Kidney (tissue), 14 donors: ENCODE results near the gene GTF3C1. TPM values are rescaled to one million over a fixed set of nuclear protein-coding genes. Genes with fewer than 3 reads are reported as not detected.
"Not testable (repeated sequence)": the region's sequence is repeated elsewhere in the genome, so short reads cannot be mapped to it uniquely, and the experiment has no call there.

Source experiments
- DNase-seq, 5 donors: peaks; one replicate each; pipeline ENCODE4 v3.0.0-alpha.2; 2013 to 2020
- FAIRE-seq: peaks from 2 replicates; lab custom pipeline; 2012; peaks lifted over from hg19 to GRCh38; lab: Jason Lieb, UNC
- H3K27ac ChIP-seq, 2 donors: one replicate each; pipeline ENCODE4 v1.7.0; 2013; ENCODE audit warnings: low read depth in 2 of 2, low read length in 2 of 2, inconsistent platforms in 1 of 2
- H3K27me3 ChIP-seq: one replicate; pipeline ENCODE4 v1.7.1; 2013; ENCODE audit warnings: low read length, inconsistent platforms; ENCODE audit not compliant: control insufficient read depth, insufficient read depth
- H3K36me3 ChIP-seq, 3 donors: one replicate each; pipeline versions ENCODE4 v1.7.0 to v1.7.1; 2013; ENCODE audit warnings: low read length in 3 of 3, control low read depth in 1 of 3, inconsistent platforms in 1 of 3; ENCODE audit not compliant: insufficient read depth in 3 of 3, control insufficient read depth in 2 of 3
- H3K4me1 ChIP-seq, 3 donors: one replicate each; pipeline versions ENCODE4 v1.7.0 to v1.7.1; 2013; ENCODE audit warnings: low read length in 3 of 3, inconsistent platforms in 1 of 3, low read depth in 1 of 3; ENCODE audit not compliant: control insufficient read depth in 2 of 3, insufficient read depth in 2 of 3
- H3K4me3 ChIP-seq, 3 donors: one replicate each; pipeline versions ENCODE4 v1.7.0 to v1.8.1; 2013; ENCODE audit warnings: low read length in 3 of 3, control low read depth in 1 of 3, inconsistent platforms in 1 of 3
- H3K9ac ChIP-seq, 3 donors: one replicate each; pipeline versions ENCODE4 v1.7.0 to v1.7.1; 2013; ENCODE audit warnings: low read length in 3 of 3, control low read depth in 1 of 3, inconsistent platforms in 1 of 3
- H3K9me3 ChIP-seq, 3 donors: one replicate each; pipeline versions ENCODE4 v1.7.0 to v1.7.1; 2013; ENCODE audit warnings: low read length in 3 of 3, control low read depth in 1 of 3, inconsistent platforms in 1 of 3; ENCODE audit not compliant: control insufficient read depth in 2 of 3, insufficient read depth in 1 of 3
- CTCF ChIP-seq: IDR thresholded peaks from 3 replicates; pipeline ENCODE4 v1.5.1; 2012; ENCODE audit warnings: mild to moderate bottlenecking, moderate library complexity, borderline replicate concordance; ENCODE audit not compliant: insufficient read depth; ENCODE audit errors: extremely low read depth
- intact Hi-C: fragments of 100-400 bp; cut with DNase I; formaldehyde crosslinking; loops from one replicate; pipeline ENCODE4 v1.11.1; 2022
- polyA plus RNA-seq: library from polyadenylated mRNA; stranded (reverse); fragments of 350-450 nt; fragmentation: Illumina TruSeq; extraction: RNeasy Lipid Tissue Mini Kit (QIAGEN cat#74804); gene quantifications from one replicate; pipeline ENCODE4 v1.2.3, GENCODE V29; 2014; ENCODE audit warnings: low read depth, low replicate concordance; ENCODE audit not compliant: insufficient read depth
- total RNA-seq: library from RNA; stranded (reverse); fragmentation: NEBNext Ultra II Directional; extraction: Animal tissue kit (Norgen Biotek cat#: 25700); gene quantifications from one replicate; pipeline ENCODE4 v1.2.1, GENCODE V29; 2021
- donor health status: control.
- donor health status: control.
- donor health status: control.
- donor health status: control.
- donor health status: control.
- donor health status: DM: yes; HTN: yes; CAD: no.
- donor health status: Normal renal cell carcinoma (clear cell type).

GTF3C1 gene
- total and polyA plus RNA-seq, 2 donors from 2014 or later: 59.0 to 81.7 TPM

- no peak for TF ChIP-seq CTCF
- Histone ChIP-seq H3K9ac (no peak overlapping the region), H3K27ac (no peak overlapping the region), H3K9me3 (no peaks in the 10 kb centered on the region), H3K27me3 (no peaks in the 10 kb centered on the region), H3K4me3 (no peak overlapping the region), H3K36me3 (no peaks in the 10 kb centered on the region), H3K4me1 (no peaks in the 10 kb centered on the region)
- FAIRE-seq (no peak), DNase-seq (no peak)
- intact Hi-C loops: no loop called here
Observed at GRCh38 chr16:27436065-27436464, 113.6 kb downstream of the GTF3C1 start.

GRCh38 chr16:27435146-27435545 is 114.6 kb downstream of the GTF3C1 start:
- H3K9me3 ChIP-seq, H3K9ac ChIP-seq, H3K4me1 ChIP-seq, FAIRE-seq, H3K27me3 ChIP-seq, intact Hi-C loops, H3K4me3 ChIP-seq, H3K36me3 ChIP-seq, H3K27ac ChIP-seq: not testable (repeated sequence)
- DNase-seq: peak in 1 of 5 donors; percentile 5

DNA sequence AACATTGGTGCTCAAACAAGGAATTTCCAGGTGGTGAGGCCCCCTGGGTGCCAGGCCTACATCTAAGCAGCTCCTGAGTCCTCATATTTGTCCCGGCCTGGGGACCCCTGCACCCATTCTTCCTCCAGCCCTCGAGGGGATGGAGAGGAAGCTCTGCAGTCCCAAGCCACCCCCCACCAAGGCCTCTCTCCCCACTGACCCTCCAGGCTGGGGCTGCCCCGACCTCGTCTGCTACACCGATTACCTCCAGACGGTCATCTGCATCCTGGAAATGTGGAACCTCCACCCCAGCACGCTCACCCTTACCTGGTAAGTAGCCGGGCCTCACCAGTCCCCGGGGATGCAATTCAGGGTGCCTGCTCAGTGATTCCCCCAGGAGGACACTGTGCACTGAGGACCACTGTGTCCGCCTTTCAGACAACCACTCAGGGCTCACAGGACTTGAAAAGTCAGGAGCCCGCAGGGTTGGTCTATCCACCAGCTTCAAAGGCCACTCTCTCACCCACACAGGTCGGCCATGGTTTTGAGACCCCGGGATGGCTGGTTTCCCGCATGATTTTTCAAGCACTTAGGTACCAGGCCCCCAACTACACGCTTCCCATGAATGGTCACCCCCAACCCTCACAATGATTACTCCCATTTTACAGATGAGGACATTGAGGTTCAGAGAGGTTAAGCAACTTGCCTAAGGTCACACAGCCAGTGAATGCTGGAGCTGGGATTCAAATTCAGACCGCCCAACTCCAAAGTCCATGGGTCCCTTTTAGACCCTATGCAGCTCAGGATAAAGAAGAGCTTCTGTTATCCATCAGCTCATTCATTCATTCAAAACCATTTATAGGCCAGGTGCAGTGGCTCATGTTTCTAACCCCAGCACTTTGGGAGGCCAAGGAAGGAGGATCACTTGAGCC is 115.3 kb downstream of the GTF3C1 start:
- H3K4me3 ChIP-seq: no peak overlapping the region
- no peaks in the 10 kb centered on the region for H3K9me3 ChIP-seq
- H3K4me1 ChIP-seq: no peaks in the 10 kb centered on the region
- FAIRE-seq: no peak
- no peaks in the 10 kb centered on the region for H3K27me3 ChIP-seq
- H3K9ac ChIP-seq: no peak overlapping the region
- no peak overlapping the region for H3K27ac ChIP-seq
- no peak for TF ChIP-seq CTCF
- intact Hi-C loops: no loop called here
- DNase-seq: peak in 2 of 5 donors; percentile 8 to 46
- no peaks in the 10 kb centered on the region for H3K36me3 ChIP-seq

DNA sequence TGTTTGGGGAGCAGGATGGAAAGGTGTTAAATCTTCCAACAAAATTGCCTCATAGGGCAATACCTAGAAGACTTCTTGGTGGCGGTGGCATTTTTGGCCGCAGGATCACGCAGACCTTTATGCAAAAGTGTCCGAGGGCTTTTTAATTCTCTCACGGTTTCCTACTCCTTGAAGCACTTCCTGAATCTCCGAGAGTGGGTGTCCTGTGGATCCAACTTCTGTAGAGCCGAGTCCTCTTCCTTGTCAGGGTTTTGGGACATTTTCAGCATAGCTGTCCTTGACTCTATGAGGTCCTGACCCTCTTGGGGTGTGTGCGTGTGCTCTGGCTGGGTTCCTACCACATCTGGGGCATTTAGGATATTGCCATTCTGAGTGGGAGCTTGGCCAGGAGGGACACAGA is 116.1 kb downstream of the GTF3C1 start:
- Histone ChIP-seq H3K4me1 (no peaks in the 10 kb centered on the region), H3K36me3 (no peaks in the 10 kb centered on the region), H3K4me3 (no peak overlapping the region), H3K27me3 (no peaks in the 10 kb centered on the region), H3K9ac (no peak overlapping the region), H3K27ac (no peak overlapping the region), H3K9me3 (no peaks in the 10 kb centered on the region)
- FAIRE-seq: no peak
- no peak for TF ChIP-seq CTCF
- DNase-seq: no peak
- intact Hi-C loops: no loop called here

GRCh38 chr16:27433191-27433590 is 116.5 kb downstream of the GTF3C1 start:
- H3K27me3 ChIP-seq, H3K4me1 ChIP-seq, H3K4me3 ChIP-seq, H3K9ac ChIP-seq, DNase-seq, H3K9me3 ChIP-seq, FAIRE-seq, H3K27ac ChIP-seq, H3K36me3 ChIP-seq, intact Hi-C loops: not testable (repeated sequence)
